Kidney (tissue), 14 donors: Measurements from ENCODE around the gene STX1B. TPM values are rescaled to one million over a fixed set of nuclear protein-coding genes. Genes with fewer than 3 reads are reported as not detected.

ENCODE experiments used
- DNase-seq, 5 donors: peaks; one replicate each; pipeline ENCODE4 v3.0.0-alpha.2; 2013 to 2020
- FAIRE-seq: peaks from 2 replicates; lab custom pipeline; 2012; peaks lifted over from hg19 to GRCh38; lab: Jason Lieb, UNC
- H3K27ac ChIP-seq, 2 donors: one replicate each; pipeline ENCODE4 v1.7.0; 2013; ENCODE audit warnings: low read depth in 2 of 2, low read length in 2 of 2, inconsistent platforms in 1 of 2
- H3K27me3 ChIP-seq: one replicate; pipeline ENCODE4 v1.7.1; 2013; ENCODE audit warnings: low read length, inconsistent platforms; ENCODE audit not compliant: control insufficient read depth, insufficient read depth
- H3K36me3 ChIP-seq, 3 donors: one replicate each; pipeline versions ENCODE4 v1.7.0 to v1.7.1; 2013; ENCODE audit warnings: low read length in 3 of 3, control low read depth in 1 of 3, inconsistent platforms in 1 of 3; ENCODE audit not compliant: insufficient read depth in 3 of 3, control insufficient read depth in 2 of 3
- H3K4me1 ChIP-seq, 3 donors: one replicate each; pipeline versions ENCODE4 v1.7.0 to v1.7.1; 2013; ENCODE audit warnings: low read length in 3 of 3, inconsistent platforms in 1 of 3, low read depth in 1 of 3; ENCODE audit not compliant: control insufficient read depth in 2 of 3, insufficient read depth in 2 of 3
- H3K4me3 ChIP-seq, 3 donors: one replicate each; pipeline versions ENCODE4 v1.7.0 to v1.8.1; 2013; ENCODE audit warnings: low read length in 3 of 3, control low read depth in 1 of 3, inconsistent platforms in 1 of 3
- H3K9ac ChIP-seq, 3 donors: one replicate each; pipeline versions ENCODE4 v1.7.0 to v1.7.1; 2013; ENCODE audit warnings: low read length in 3 of 3, control low read depth in 1 of 3, inconsistent platforms in 1 of 3
- H3K9me3 ChIP-seq, 3 donors: one replicate each; pipeline versions ENCODE4 v1.7.0 to v1.7.1; 2013; ENCODE audit warnings: low read length in 3 of 3, control low read depth in 1 of 3, inconsistent platforms in 1 of 3; ENCODE audit not compliant: control insufficient read depth in 2 of 3, insufficient read depth in 1 of 3
- CTCF ChIP-seq: IDR thresholded peaks from 3 replicates; pipeline ENCODE4 v1.5.1; 2012; ENCODE audit warnings: mild to moderate bottlenecking, moderate library complexity, borderline replicate concordance; ENCODE audit not compliant: insufficient read depth; ENCODE audit errors: extremely low read depth
- intact Hi-C: fragments of 100-400 bp; cut with DNase I; formaldehyde crosslinking; loops from one replicate; pipeline ENCODE4 v1.11.1; 2022
- polyA plus RNA-seq: library from polyadenylated mRNA; stranded (reverse); fragments of 350-450 nt; fragmentation: Illumina TruSeq; extraction: RNeasy Lipid Tissue Mini Kit (QIAGEN cat#74804); gene quantifications from one replicate; pipeline ENCODE4 v1.2.3, GENCODE V29; 2014; ENCODE audit warnings: low read depth, low replicate concordance; ENCODE audit not compliant: insufficient read depth
- total RNA-seq: library from RNA; stranded (reverse); fragmentation: NEBNext Ultra II Directional; extraction: Animal tissue kit (Norgen Biotek cat#: 25700); gene quantifications from one replicate; pipeline ENCODE4 v1.2.1, GENCODE V29; 2021
- donor health status: control.
- donor health status: control.
- donor health status: control.
- donor health status: control.
- donor health status: control.
- donor health status: DM: yes; HTN: yes; CAD: no.
- donor health status: Normal renal cell carcinoma (clear cell type).

STX1B gene
- total and polyA plus RNA-seq, 2 donors from 2014 or later: 0.22 to 1.7 TPM

GRCh38 chr16:30998852-30999761, 11.3 kb downstream of the STX1B start:
- no peaks in the 10 kb centered on the region for H3K9me3 ChIP-seq
- peaks cover 0 to 9% (median 0%) of the 10 kb centered on the region in 3 donors for H3K4me1 ChIP-seq
- DNase-seq (no peak), FAIRE-seq (no peak)
- H3K27ac ChIP-seq: no peak overlapping the region
- H3K4me3 ChIP-seq: no peak overlapping the region
- H3K27me3 ChIP-seq: peaks cover 2% of the 10 kb centered on the region
- H3K9ac ChIP-seq: no peak overlapping the region
- TF ChIP-seq CTCF: no peak
- no peaks in the 10 kb centered on the region for H3K36me3 ChIP-seq
- intact Hi-C loops: no loop called here

GRCh38 chr16:30997725-30998711, 12.4 kb downstream of the STX1B start:
- H3K9ac ChIP-seq: peak overlapping the region in 1 of 3 donors; percentile 34
- H3K27me3 ChIP-seq: peaks cover 2% of the 10 kb centered on the region
- peaks cover 0 to 9% (median 0%) of the 10 kb centered on the region in 3 donors for H3K4me1 ChIP-seq
- no peaks in the 10 kb centered on the region for H3K36me3 ChIP-seq
- DNase-seq: no peak
- H3K9me3 ChIP-seq: no peaks in the 10 kb centered on the region
- peak overlapping the region; percentile 43 to 47 for H3K27ac ChIP-seq
- intact Hi-C loops: no loop called here
- TF ChIP-seq CTCF: no peak
- FAIRE-seq: no peak
- H3K4me3 ChIP-seq: peak overlapping the region in 2 of 3 donors; percentile 24 to 73

DNA sequence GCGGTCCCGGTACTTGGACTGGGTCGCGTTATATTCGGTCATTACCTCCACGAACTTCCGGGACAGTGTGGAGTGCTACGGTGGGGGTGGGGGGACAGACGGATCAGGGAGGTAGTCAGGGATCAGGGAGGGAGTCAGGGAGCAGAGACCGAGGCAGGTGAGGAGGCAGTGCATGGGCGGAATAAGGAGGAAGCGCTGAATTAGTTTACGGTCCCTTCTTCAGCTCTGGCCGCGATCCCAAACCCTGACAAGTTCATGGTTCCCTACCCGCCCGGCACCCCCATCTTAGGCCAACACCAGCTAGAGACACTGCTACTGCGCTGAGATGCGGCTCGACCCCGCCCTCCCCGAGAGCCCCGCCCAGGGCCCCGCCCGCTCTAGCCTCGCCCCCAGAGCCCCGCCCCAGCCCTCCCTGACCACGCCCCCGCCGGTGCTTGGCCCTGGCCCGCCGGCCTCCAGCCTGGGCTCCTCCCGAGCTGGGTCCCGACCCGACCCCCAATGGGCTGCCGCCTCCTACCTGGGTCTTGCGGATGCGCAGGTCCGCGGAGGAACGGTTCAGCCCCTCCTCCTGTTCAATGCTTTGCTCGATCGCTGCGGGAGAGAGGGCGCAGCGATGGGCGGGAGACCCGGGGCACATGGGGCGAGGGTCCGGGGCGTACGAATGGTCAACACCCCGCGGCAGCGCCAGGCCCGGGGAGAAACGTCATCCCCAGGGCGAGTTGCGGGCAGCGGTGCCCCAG, 13.3 kb downstream of the STX1B start:
- peak overlapping the region; percentile 45 to 76 (median 73) for H3K4me3 ChIP-seq
- peak overlapping the region in 2 of 3 donors; percentile 22 to 77 for H3K9ac ChIP-seq
- peaks cover 0 to 9% (median 0%) of the 10 kb centered on the region in 3 donors for H3K4me1 ChIP-seq
- H3K36me3 ChIP-seq: no peaks in the 10 kb centered on the region
- H3K27me3 ChIP-seq: peaks cover 2% of the 10 kb centered on the region
- H3K27ac ChIP-seq: peak overlapping the region; percentile 47 to 74
- intact Hi-C loops: no loop called here
- peak; percentile 24 to 95 (median 63) for DNase-seq
- H3K9me3 ChIP-seq: no peaks in the 10 kb centered on the region
- no peak for FAIRE-seq
- TF ChIP-seq CTCF: no peak
